Activated T-helper 2 cell treated with anti-CD3 and anti-CD28 coated beads, Interferon-gamma antibody, Interleukin-2, Interleukin-4, amounts not matched to agents 10 μg/mL and 5 μg/mL and 100 μg/mL, durations not matched to agents 14 hours and 24 hours and 36 hours (primary cell): ENCODE results near the gene SLIT1. TPM values are rescaled to one million over a fixed set of nuclear protein-coding genes. Genes with fewer than 3 reads are reported as not detected.
A peak's percentile ranks its signal among the peaks of the same experiment; 100 is the strongest.

Source experiments
- DNase-seq: peaks from one replicate; pipeline ENCODE4 v3.0.0; 2021; ENCODE audit warnings: low spot score
- H3K27ac Mint-ChIP-seq: one replicate; pipeline ENCODE4 v1.8.0; 2021; ENCODE audit warnings: mixed read lengths
- H3K27me3 Mint-ChIP-seq: one replicate; pipeline ENCODE4 v1.8.0; 2021; ENCODE audit warnings: low read depth, mixed read lengths
- H3K36me3 Mint-ChIP-seq: one replicate; pipeline ENCODE4 v1.8.0; 2021; ENCODE audit warnings: low read depth, mixed read lengths
- H3K4me1 Mint-ChIP-seq: one replicate; pipeline ENCODE4 v1.8.0; 2021; ENCODE audit warnings: low read depth, mixed read lengths
- H3K4me3 Mint-ChIP-seq: one replicate; pipeline ENCODE4 v1.8.0; 2021; ENCODE audit warnings: low read depth, mild to moderate bottlenecking, moderate library complexity, mixed read lengths
- H3K9me3 Mint-ChIP-seq: one replicate; pipeline ENCODE4 v1.8.0; 2021; ENCODE audit warnings: mixed read lengths
- intact Hi-C: fragments of 100-400 bp; cut with micrococcal nuclease; formaldehyde crosslinking; loops from one replicate; pipeline ENCODE4 v1.15.1; 2023
- total RNA-seq: library from RNA; stranded (reverse); gene quantifications from 2 replicates; pipeline ENCODE4 v1.2.3, GENCODE V29; 2022

Gene SLIT1
- total RNA-seq, 1 donor from 2014 or later = 0.21 TPM

GRCh38 chr10:97024168-97025073 lies 161.3 kb downstream of the SLIT1 start:
- intact Hi-C loops = loop anchor here (1.0 to 5.0 kb wide), 5 partner anchors 46 to 382 kb away; partner anchors contain the start of gene LCOR
- DNase-seq = no peak
- Mint-ChIP-seq H3K27ac (peak overlapping the region; percentile 60), H3K4me1 (peaks cover 6% of the 10 kb centered on the region), H3K4me3 (no peak overlapping the region), H3K36me3 (no peaks in the 10 kb centered on the region), H3K27me3 (peaks cover 10% of the 10 kb centered on the region), H3K9me3 (no peaks in the 10 kb centered on the region)

- H3K27me3 Mint-ChIP-seq = peaks cover 10% of the 10 kb centered on the region
- H3K36me3 Mint-ChIP-seq = no peaks in the 10 kb centered on the region
- H3K9me3 Mint-ChIP-seq = no peaks in the 10 kb centered on the region
- peaks cover 6% of the 10 kb centered on the region for H3K4me1 Mint-ChIP-seq
- no peak overlapping the region for H3K4me3 Mint-ChIP-seq
- DNase-seq = no peak
- no peak overlapping the region for H3K27ac Mint-ChIP-seq
- intact Hi-C loops = loop anchor here (2.0 kb wide), 1 partner anchor 45 kb away; no protein-coding TSS in a partner anchor
Observed at GRCh38 chr10:97023401-97024167, 162.2 kb downstream of the SLIT1 start.

- no peak overlapping the region for H3K4me3 Mint-ChIP-seq
- H3K4me1 Mint-ChIP-seq = peaks cover 6% of the 10 kb centered on the region
- DNase-seq = no peak
- intact Hi-C loops = no loop called here
- H3K27me3 Mint-ChIP-seq = peaks cover 5% of the 10 kb centered on the region
- no peaks in the 10 kb centered on the region for H3K9me3 Mint-ChIP-seq
- H3K27ac Mint-ChIP-seq = no peak overlapping the region
- no peaks in the 10 kb centered on the region for H3K36me3 Mint-ChIP-seq
Observed at GRCh38 chr10:97022616-97023015, 163.1 kb downstream of the SLIT1 start.

GRCh38 chr10:97020452-97021400 lies 165.0 kb downstream of the SLIT1 start:
- no peaks in the 10 kb centered on the region for H3K36me3 Mint-ChIP-seq
- no peak overlapping the region for H3K4me3 Mint-ChIP-seq
- no peaks in the 10 kb centered on the region for H3K27me3 Mint-ChIP-seq
- no peak for DNase-seq
- H3K27ac Mint-ChIP-seq = no peak overlapping the region
- H3K4me1 Mint-ChIP-seq = peaks cover 18% of the 10 kb centered on the region
- no peaks in the 10 kb centered on the region for H3K9me3 Mint-ChIP-seq
- intact Hi-C loops = no loop called here

- no peaks in the 10 kb centered on the region for H3K27me3 Mint-ChIP-seq
- H3K9me3 Mint-ChIP-seq = no peaks in the 10 kb centered on the region
- H3K27ac Mint-ChIP-seq = no peak overlapping the region
- intact Hi-C loops = no loop called here
- H3K4me3 Mint-ChIP-seq = no peak overlapping the region
- H3K4me1 Mint-ChIP-seq = peaks cover 25% of the 10 kb centered on the region
- DNase-seq = no peak
- no peaks in the 10 kb centered on the region for H3K36me3 Mint-ChIP-seq
Observed at GRCh38 chr10:97019213-97019844, 166.4 kb downstream of the SLIT1 start.

- H3K27ac Mint-ChIP-seq = no peak overlapping the region
- H3K9me3 Mint-ChIP-seq = no peaks in the 10 kb centered on the region
- no peaks in the 10 kb centered on the region for H3K27me3 Mint-ChIP-seq
- no peaks in the 10 kb centered on the region for H3K36me3 Mint-ChIP-seq
- peaks cover 23% of the 10 kb centered on the region for H3K4me1 Mint-ChIP-seq
- intact Hi-C loops = no loop called here
- no peak for DNase-seq
- H3K4me3 Mint-ChIP-seq = no peak overlapping the region
Observed at GRCh38 chr10:97018251-97019212, 167.2 kb downstream of the SLIT1 start.

- H3K4me1 Mint-ChIP-seq = peaks cover 23% of the 10 kb centered on the region
- no peak for DNase-seq
- H3K27me3 Mint-ChIP-seq = no peaks in the 10 kb centered on the region
- intact Hi-C loops = loop anchor here (2.0 kb wide), 1 partner anchor 107 kb away; no protein-coding TSS in a partner anchor
- no peaks in the 10 kb centered on the region for H3K36me3 Mint-ChIP-seq
- peak overlapping the region; percentile 79 for H3K27ac Mint-ChIP-seq
- no peaks in the 10 kb centered on the region for H3K9me3 Mint-ChIP-seq
- H3K4me3 Mint-ChIP-seq = no peak overlapping the region
Observed at GRCh38 chr10:97017474-97017903, 168.3 kb downstream of the SLIT1 start.

- Mint-ChIP-seq H3K27ac (peak overlapping the region; percentile 79), H3K4me1 (peaks cover 19% of the 10 kb centered on the region), H3K27me3 (no peaks in the 10 kb centered on the region), H3K9me3 (no peaks in the 10 kb centered on the region), H3K36me3 (no peaks in the 10 kb centered on the region), H3K4me3 (peak overlapping the region; percentile 4)
- intact Hi-C loops = loop anchor here (1.0 to 2.0 kb wide), 2 partner anchors 39 to 106 kb away; no protein-coding TSS in a partner anchor
- peak; percentile 17 for DNase-seq
Observed at GRCh38 chr10:97016728-97017473, 168.9 kb downstream of the SLIT1 start.

- Mint-ChIP-seq H3K4me3 (no peak overlapping the region), H3K36me3 (no peaks in the 10 kb centered on the region), H3K27ac (no peak overlapping the region), H3K9me3 (no peaks in the 10 kb centered on the region), H3K27me3 (no peaks in the 10 kb centered on the region), H3K4me1 (peaks cover 19% of the 10 kb centered on the region)
- intact Hi-C loops = no loop called here
- DNase-seq = no peak
Observed at GRCh38 chr10:97015240-97015639, 170.5 kb downstream of the SLIT1 start.

GRCh38 chr10:97013983-97014382 lies 171.8 kb downstream of the SLIT1 start:
- Mint-ChIP-seq H3K9me3 (peaks cover 3% of the 10 kb centered on the region), H3K4me1 (peaks cover 19% of the 10 kb centered on the region), H3K27me3 (no peaks in the 10 kb centered on the region), H3K36me3 (no peaks in the 10 kb centered on the region), H3K4me3 (no peak overlapping the region), H3K27ac (peak overlapping the region; percentile 2)
- intact Hi-C loops = no loop called here
- DNase-seq = no peak
